Measurements from ENCODE around the gene DUSP1.

DNA sequence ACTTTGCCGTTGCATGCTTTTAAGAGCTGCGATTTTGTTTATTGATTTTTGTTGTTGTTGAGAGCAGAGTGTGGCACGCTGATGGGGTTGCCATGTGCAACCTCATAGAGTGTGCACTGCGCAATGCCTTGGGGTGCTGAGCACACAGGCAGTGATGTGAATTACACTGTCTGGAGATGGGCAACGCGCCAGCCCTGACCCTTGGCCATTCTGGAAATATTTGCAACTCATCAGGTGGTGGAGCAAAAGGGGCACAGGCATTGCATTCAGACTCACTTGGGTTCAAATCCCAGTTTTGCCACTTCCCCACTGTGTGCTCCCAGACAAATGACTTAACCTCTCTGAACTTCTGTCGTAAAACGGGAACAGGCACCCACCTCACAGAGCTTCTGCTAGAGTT, 25.6 kb downstream of the DUSP1 start:
- TF ChIP-seq, protein P1, sequence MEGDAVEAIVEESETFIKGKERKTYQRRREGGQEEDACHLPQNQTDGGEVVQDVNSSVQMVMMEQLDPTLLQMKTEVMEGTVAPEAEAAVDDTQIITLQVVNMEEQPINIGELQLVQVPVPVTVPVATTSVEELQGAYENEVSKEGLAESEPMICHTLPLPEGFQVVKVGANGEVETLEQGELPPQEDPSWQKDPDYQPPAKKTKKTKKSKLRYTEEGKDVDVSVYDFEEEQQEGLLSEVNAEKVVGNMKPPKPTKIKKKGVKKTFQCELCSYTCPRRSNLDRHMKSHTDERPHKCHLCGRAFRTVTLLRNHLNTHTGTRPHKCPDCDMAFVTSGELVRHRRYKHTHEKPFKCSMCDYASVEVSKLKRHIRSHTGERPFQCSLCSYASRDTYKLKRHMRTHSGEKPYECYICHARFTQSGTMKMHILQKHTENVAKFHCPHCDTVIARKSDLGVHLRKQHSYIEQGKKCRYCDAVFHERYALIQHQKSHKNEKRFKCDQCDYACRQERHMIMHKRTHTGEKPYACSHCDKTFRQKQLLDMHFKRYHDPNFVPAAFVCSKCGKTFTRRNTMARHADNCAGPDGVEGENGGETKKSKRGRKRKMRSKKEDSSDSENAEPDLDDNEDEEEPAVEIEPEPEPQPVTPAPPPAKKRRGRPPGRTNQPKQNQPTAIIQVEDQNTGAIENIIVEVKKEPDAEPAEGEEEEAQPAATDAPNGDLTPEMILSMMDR (conservative IDR thresholded peaks at IDR 0.05; ENCODE audit: low read length) = no peak
- TF ChIP-seq EZH2phosphoT487 (IDR thresholded peaks at IDR 0.05; ENCODE audit: borderline replicate concordance, low read depth, low read length) = no peak
